NCI-H774 (cell line): ENCODE results near the gene COQ8B.

Experiments used
- DNase-seq: peaks from one replicate; lab custom pipeline; 2025; lab: John Stamatoyannopoulos, UW

The COQ8B gene

GRCh38 chr19:40690693-40691420 lies 25.8 kb downstream of the COQ8B start:
- peak; percentile 77 for DNase-seq

- no peak for DNase-seq
Measured at GRCh38 chr19:40690050-40690692, 26.5 kb downstream of the COQ8B start, which contains the start of gene NUMBL. NUMBL (minus strand) TSS chr19:40690651; CDS start chr19:40690483, 168 bp downstream.

- no peak for DNase-seq
Measured at GRCh38 chr19:40689339-40690049, 27.2 kb downstream of the COQ8B start.

- no peak for DNase-seq
Measured at GRCh38 chr19:40688987-40689338, 27.7 kb downstream of the COQ8B start.

- DNase-seq: no peak
Measured at GRCh38 chr19:40688309-40688708, 28.4 kb downstream of the COQ8B start.

GRCh38 chr19:40687525-40688016 lies 29.1 kb downstream of the COQ8B start:
- DNase-seq: no peak

GRCh38 chr19:40686882-40687524 lies 29.7 kb downstream of the COQ8B start:
- no peak for DNase-seq

GRCh38 chr19:40685563-40685962 lies 31.1 kb downstream of the COQ8B start:
- no peak for DNase-seq

GRCh38 chr19:40685016-40685526 lies 31.6 kb downstream of the COQ8B start:
- no peak for DNase-seq

- no peak for DNase-seq
Measured at GRCh38 chr19:40684280-40684679, 32.4 kb downstream of the COQ8B start.

GRCh38 chr19:40683437-40683836 lies 33.2 kb downstream of the COQ8B start:
- DNase-seq: no peak

- no peak for DNase-seq
Measured at GRCh38 chr19:40682431-40682964, 34.2 kb downstream of the COQ8B start.

GRCh38 chr19:40681039-40681438 lies 35.6 kb downstream of the COQ8B start:
- no peak for DNase-seq

- DNase-seq: no peak
Measured at GRCh38 chr19:40677156-40677555, 39.5 kb downstream of the COQ8B start.

GRCh38 chr19:40674291-40674690 lies 42.4 kb downstream of the COQ8B start:
- no peak for DNase-seq

- DNase-seq: no peak
Measured at GRCh38 chr19:40673397-40673796, 43.3 kb downstream of the COQ8B start.

- DNase-seq: no peak
Measured at GRCh38 chr19:40672573-40673299, 44.0 kb downstream of the COQ8B start.

- DNase-seq: no peak
Measured at GRCh38 chr19:40672038-40672437, 44.6 kb downstream of the COQ8B start.

- DNase-seq: no peak
Measured at GRCh38 chr19:40671404-40671803, 45.3 kb downstream of the COQ8B start.

GRCh38 chr19:40668991-40669614 lies 47.6 kb downstream of the COQ8B start:
- DNase-seq: no peak

GRCh38 chr19:40667602-40668001 lies 49.1 kb downstream of the COQ8B start:
- DNase-seq: no peak
